Measurements from ENCODE around the gene NHERF1. TPM values are rescaled to one million over a fixed set of nuclear protein-coding genes. Genes with fewer than 3 reads are reported as not detected.

NHERF1 gene
- total and polyA plus RNA-seq, 2 of the 4 experiments (the other 2 are of a cell fraction): 3.8 to 11.8 TPM

- Histone ChIP-seq H3K4ac (ENCODE audit: low read depth, low read length) (no peak overlapping the region), H4K91ac (ENCODE audit: insufficient read depth, low read depth, low read length) (no peak overlapping the region), H3K23ac (ENCODE audit: low read depth, low read length) (no peak overlapping the region), H4K5ac (ENCODE audit: low read depth, low read length) (no peak overlapping the region), H3K27ac (ENCODE audit: insufficient read depth, low read length) (no peak overlapping the region), H3K9me3 (ENCODE audit: control insufficient read depth, insufficient read depth, low read length) (no peaks in the 10 kb centered on the region), H2AK5ac (ENCODE audit: low read depth, low read length) (no peak overlapping the region), H3K4me3 (ENCODE audit: insufficient read depth, low read depth, low read length) (no peak overlapping the region), H3K4me2 (ENCODE audit: low read depth, low read length) (no peak overlapping the region), H3K18ac (ENCODE audit: low read depth, low read length) (no peak overlapping the region), H2BK15ac (ENCODE audit: low read depth, low read length) (no peak overlapping the region), H3K9me1 (ENCODE audit: insufficient read depth, low read length) (peaks cover 9% of the 10 kb centered on the region; the same call in 1 of the 2 replicates), H3K56ac (ENCODE audit: extremely low read depth, insufficient read depth, low read length) (no peak overlapping the region), H3K9ac (ENCODE audit: low read depth, low read length) (no peak overlapping the region), H2AK9ac (replicated peaks; ENCODE audit: low read depth, low read length, poor library complexity) (no peak overlapping the region), H2BK120ac (ENCODE audit: low read depth, low read length) (no peak overlapping the region), H4K8ac (ENCODE audit: low read depth in 2 of 2, low read length in 2 of 2) (no peak overlapping the region), H3K4me1 (ENCODE audit: control insufficient read depth, insufficient read depth, low read length) (peaks cover 15% of the 10 kb centered on the region), H2BK20ac (ENCODE audit: low read depth, low read length) (no peak overlapping the region), H3K27me3 (ENCODE audit: control insufficient read depth, insufficient read depth, low read length) (no peaks in the 10 kb centered on the region), H2BK5ac (ENCODE audit: low read depth, low read length, poor library complexity, severe bottlenecking) (no peak overlapping the region), H3K36me3 (ENCODE audit: control insufficient read depth, insufficient read depth, low read length) (peaks cover 35% of the 10 kb centered on the region), H2AFZ (replicated peaks; ENCODE audit: low read length, poor library complexity) (no peak overlapping the region), H3K79me1 (ENCODE audit: low read depth in 1 of 2, low read length in 2 of 2) (peaks cover 14 to 19% of the 10 kb centered on the region in 2 experiments; a peak in 3 of 4 replicates), H3K14ac (replicated peaks; ENCODE audit: low read depth, low read length) (no peak overlapping the region), H4K20me1 (ENCODE audit: insufficient read depth, low read length) (peaks cover 10% of the 10 kb centered on the region)
- TF ChIP-seq CHD1 (IDR thresholded peaks at IDR 0.05; ENCODE audit: low read depth, low read length) (no peak), SMC3 (IDR thresholded peaks at IDR 0.05; ENCODE audit: low read depth, low read length) (no peak), RAD21 (IDR thresholded peaks at IDR 0.05; ENCODE audit: low read length) (no peak), CTCF (conservative IDR thresholded peaks at IDR 0.05; ENCODE audit: low read depth, low read length) (no peak), CEBPB (IDR thresholded peaks at IDR 0.05; ENCODE audit: low read depth, low read length) (no peak), RCOR1 (IDR thresholded peaks at IDR 0.05; ENCODE audit: insufficient replicate concordance, low read length) (no peak), USF2 (IDR thresholded peaks at IDR 0.05; ENCODE audit: low read depth, low read length) (no peak), FOS (IDR thresholded peaks at IDR 0.05; ENCODE audit: low read depth, low read length) (no peak), MXI1 (IDR thresholded peaks at IDR 0.05; ENCODE audit: borderline replicate concordance, low read depth, low read length) (no peak), BHLHE40 (IDR thresholded peaks at IDR 0.05; ENCODE audit: low read depth, low read length) (no peak), NFE2L2 (IDR thresholded peaks at IDR 0.05; ENCODE audit: low read depth, low read length) (no peak), RFX5 (IDR thresholded peaks at IDR 0.05; ENCODE audit: low read depth, low read length) (no peak), MAZ (IDR thresholded peaks at IDR 0.05; ENCODE audit: borderline replicate concordance, low read depth, low read length) (no peak), MAFK (IDR thresholded peaks at IDR 0.05; ENCODE audit: low read depth, low read length) (no peak), ELK1 (IDR thresholded peaks at IDR 0.05; ENCODE audit: borderline replicate concordance, low read depth, low read length) (no peak), POLR2A (IDR thresholded peaks at IDR 0.05; ENCODE audit: low read depth, low read length) (no peak)
- in situ Hi-C loops (cut with MboI; ENCODE audit: low sequenced_read_pairs) (no loop called here), dilution Hi-C loops (cut with HindIII; ENCODE audit: low sequenced_read_pairs, unreplicated experiment) (no loop called here), intact Hi-C loops (cut with micrococcal nuclease) (no loop called here)
- WGBS, 2 experiments (ENCODE audit: extremely low coverage in 2 of 2, insufficient read length in 1 of 2): 0% methylated on average over 1 of the region's 6 CpGs; no CpG with 5 or more reads in 1 of the 2 experiments
- ATAC-seq (ENCODE audit: low read depth): no peak
- no TSS peak for BruUV-seq (replicated peaks)
- POLR2A ChIA-PET (ENCODE audit: unreplicated experiment): no interaction called here
- no peak for DNase-seq
- CTCF ChIA-PET: no interaction called here
These were observed 20.9 kb downstream of the NHERF1 start for GRCh38 chr17:74769266-74769855.
